ENCODE data around the gene CDC42EP5. TPM values are rescaled to one million over a fixed set of nuclear protein-coding genes. Genes with fewer than 3 reads are reported as not detected.

Gene CDC42EP5
- polyA plus RNA-seq, 3 donors, result not detected

GRCh38 chr19:54421169-54421516 lies 52.0 kb downstream of the CDC42EP5 start:
- Mint-ChIP-seq H3K36me3 (peaks cover 0 to 6% of the 10 kb centered on the region in 2 donors), H3K4me1 (peaks cover 11% of the 10 kb centered on the region), H3K4me3 (peak overlapping the region in 1 of 2 donors; percentile 15), H3K27ac (no peak overlapping the region), H3K9me3 (peaks cover 0 to 14% (median 4%) of the 10 kb centered on the region in 7 donors), H3K27me3 (ENCODE audit: low read depth in 3 of 3) (peaks cover 32 to 64% (median 39%) of the 10 kb centered on the region in 3 donors)
- H3K27ac ChIP-seq (ENCODE audit: low read depth in 1 of 2, low read length in 2 of 2), result no peak overlapping the region
- no peaks in the 10 kb centered on the region for H3K9me3 ChIP-seq (replicated peaks in 1 of 2; ENCODE audit: control insufficient read depth in 1 of 2, insufficient read depth in 1 of 2, low read length in 2 of 2)
- no peak for TF ChIP-seq CTCF (IDR thresholded peaks at IDR 0.05)
- no peak overlapping the region for H3K4me3 ChIP-seq (replicated peaks in 1 of 3; ENCODE audit: low read depth in 2 of 3, low read length in 3 of 3)
- DNase-seq, result no peak
- peaks cover 10 to 50% of the 10 kb centered on the region in 2 donors for H3K27me3 ChIP-seq (ENCODE audit: control insufficient read depth in 2 of 2, insufficient read depth in 2 of 2, low read length in 2 of 2)
- H3K4me1 ChIP-seq (ENCODE audit: control insufficient read depth in 1 of 2, insufficient read depth in 2 of 2, low read length in 2 of 2), result peaks cover 12 to 15% of the 10 kb centered on the region in 2 donors
- H3K9ac ChIP-seq (ENCODE audit: insufficient read depth, low read length, poor library complexity, severe bottlenecking), result no peak overlapping the region
- no peak overlapping the region for H3K4me2 ChIP-seq (replicated peaks; ENCODE audit: extremely low read depth, low read length, poor library complexity, severe bottlenecking)
- H2AFZ ChIP-seq (ENCODE audit: insufficient read depth, low read depth, low read length, poor library complexity, severe bottlenecking), result no peak overlapping the region
- no peaks in the 10 kb centered on the region for H4K20me1 ChIP-seq (ENCODE audit: insufficient read depth, low read length)
- no peaks in the 10 kb centered on the region for H3K36me3 ChIP-seq (replicated peaks in 1 of 2; ENCODE audit: control insufficient read depth in 1 of 2, insufficient read depth in 2 of 2, low read length in 2 of 2)
- WGBS (ENCODE audit: insufficient coverage), result 88% methylated on average over 4 of the region's 9 CpGs
- no peaks in the 10 kb centered on the region for H3K79me2 ChIP-seq (ENCODE audit: insufficient read depth, low read length)
- intact Hi-C loops (cut with micrococcal nuclease), result no loop called here

DNA sequence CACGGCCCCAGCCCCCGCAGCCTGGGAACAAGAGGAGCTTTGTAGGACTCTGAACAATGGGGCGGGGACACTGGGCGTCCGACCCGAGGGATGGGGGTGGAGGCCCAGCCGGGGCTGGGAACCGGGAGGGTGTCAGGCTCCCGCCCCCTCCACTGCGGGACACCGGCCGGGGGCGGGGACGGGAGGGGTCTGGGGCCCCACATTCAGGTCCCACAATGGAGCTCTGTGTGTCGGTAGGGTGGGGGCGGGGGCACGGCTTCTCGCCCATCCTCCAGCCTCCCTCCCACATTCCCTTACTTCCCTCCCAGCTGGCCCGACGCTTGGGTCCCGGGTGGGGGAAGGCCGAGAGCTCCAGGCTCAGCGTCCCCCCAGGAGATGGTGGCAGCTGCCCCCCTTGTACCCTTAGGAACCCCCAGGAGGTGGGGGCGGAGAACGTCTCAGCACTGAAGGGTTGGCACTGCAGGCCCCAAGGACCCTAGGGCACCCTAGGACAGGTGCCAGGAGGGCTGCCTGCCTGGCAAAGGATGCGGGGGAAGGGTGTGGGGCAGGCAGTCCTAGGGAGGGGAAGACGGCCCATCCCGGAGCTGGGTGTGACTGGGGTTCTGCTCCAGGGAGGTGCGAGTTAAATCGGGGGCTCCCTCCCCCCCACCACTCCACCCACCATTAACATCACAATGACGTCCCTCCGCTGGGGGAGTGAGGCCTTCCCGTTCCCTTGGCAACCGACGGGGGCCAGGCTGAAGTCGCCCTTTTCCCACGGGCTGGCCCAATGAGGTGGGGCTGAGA lies 52.5 kb downstream of the CDC42EP5 start:
- TF ChIP-seq CTCF (IDR thresholded peaks at IDR 0.05), result no peak
- Histone ChIP-seq H3K4me3 (replicated peaks in 1 of 3; ENCODE audit: low read depth in 2 of 3, low read length in 3 of 3) (no peak overlapping the region), H3K27ac (ENCODE audit: low read depth in 1 of 2, low read length in 2 of 2) (no peak overlapping the region), H3K9ac (ENCODE audit: insufficient read depth, low read length, poor library complexity, severe bottlenecking) (no peak overlapping the region), H3K79me2 (ENCODE audit: insufficient read depth, low read length) (no peaks in the 10 kb centered on the region), H3K4me1 (ENCODE audit: control insufficient read depth in 1 of 2, insufficient read depth in 2 of 2, low read length in 2 of 2) (peaks cover 12 to 15% of the 10 kb centered on the region in 2 donors), H3K9me3 (replicated peaks in 1 of 2; ENCODE audit: control insufficient read depth in 1 of 2, insufficient read depth in 1 of 2, low read length in 2 of 2) (no peaks in the 10 kb centered on the region), H4K20me1 (ENCODE audit: insufficient read depth, low read length) (no peaks in the 10 kb centered on the region), H2AFZ (ENCODE audit: insufficient read depth, low read depth, low read length, poor library complexity, severe bottlenecking) (no peak overlapping the region), H3K27me3 (ENCODE audit: control insufficient read depth in 2 of 2, insufficient read depth in 2 of 2, low read length in 2 of 2) (peaks cover 15 to 55% of the 10 kb centered on the region in 2 donors), H3K4me2 (replicated peaks; ENCODE audit: extremely low read depth, low read length, poor library complexity, severe bottlenecking) (no peak overlapping the region), H3K36me3 (replicated peaks in 1 of 2; ENCODE audit: control insufficient read depth in 1 of 2, insufficient read depth in 2 of 2, low read length in 2 of 2) (no peaks in the 10 kb centered on the region)
- H3K27me3 Mint-ChIP-seq (ENCODE audit: low read depth in 3 of 3), result peaks cover 34 to 65% (median 45%) of the 10 kb centered on the region in 3 donors
- peaks cover 0 to 15% (median 4%) of the 10 kb centered on the region in 7 donors for H3K9me3 Mint-ChIP-seq
- peaks cover 0 to 6% of the 10 kb centered on the region in 2 donors for H3K36me3 Mint-ChIP-seq
- DNase-seq, result no peak
- H3K4me1 Mint-ChIP-seq, result peaks cover 14% of the 10 kb centered on the region
- H3K4me3 Mint-ChIP-seq, result no peak overlapping the region
- no peak overlapping the region for H3K27ac Mint-ChIP-seq
- intact Hi-C loops (cut with micrococcal nuclease), result no loop called here
- 49% methylated on average over 15 of the region's 37 CpGs for WGBS (ENCODE audit: insufficient coverage)

Measured in CD14-positive monocyte (primary cell).